GM19455 (cell line): ENCODE measurements around the gene DYSF.

ENCODE experiments used
- ATAC-seq: cut with Tn5 transposase; IDR thresholded peaks from one replicate; pipeline ENCODE4 v1.9.1; 2021; ENCODE audit not compliant: unreplicated experiment

The DYSF gene

GRCh38 chr2:71610671-71611070, 157.3 kb downstream of the DYSF start:
- no peak for ATAC-seq

DNA sequence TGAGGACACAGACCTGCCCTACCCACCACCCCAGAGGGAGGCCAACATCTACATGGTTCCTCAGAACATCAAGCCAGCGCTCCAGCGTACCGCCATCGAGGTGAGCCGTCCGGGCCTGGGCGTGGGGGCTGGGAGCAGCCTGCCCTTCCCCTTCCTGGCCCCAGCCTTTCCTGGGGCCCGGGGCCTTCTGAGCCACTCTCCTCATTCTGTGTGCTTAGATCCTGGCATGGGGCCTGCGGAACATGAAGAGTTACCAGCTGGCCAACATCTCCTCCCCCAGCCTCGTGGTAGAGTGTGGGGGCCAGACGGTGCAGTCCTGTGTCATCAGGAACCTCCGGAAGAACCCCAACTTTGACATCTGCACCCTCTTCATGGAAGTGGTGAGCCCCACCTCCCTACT, 157.9 kb downstream of the DYSF start:
- no peak for ATAC-seq

- ATAC-seq = no peak
Measured at GRCh38 chr2:71611781-71612527, 158.6 kb downstream of the DYSF start.

GRCh38 chr2:71612581-71613402, 159.4 kb downstream of the DYSF start:
- ATAC-seq = no peak

- ATAC-seq = no peak
Measured at GRCh38 chr2:71613403-71613952, 160.1 kb downstream of the DYSF start.

DNA sequence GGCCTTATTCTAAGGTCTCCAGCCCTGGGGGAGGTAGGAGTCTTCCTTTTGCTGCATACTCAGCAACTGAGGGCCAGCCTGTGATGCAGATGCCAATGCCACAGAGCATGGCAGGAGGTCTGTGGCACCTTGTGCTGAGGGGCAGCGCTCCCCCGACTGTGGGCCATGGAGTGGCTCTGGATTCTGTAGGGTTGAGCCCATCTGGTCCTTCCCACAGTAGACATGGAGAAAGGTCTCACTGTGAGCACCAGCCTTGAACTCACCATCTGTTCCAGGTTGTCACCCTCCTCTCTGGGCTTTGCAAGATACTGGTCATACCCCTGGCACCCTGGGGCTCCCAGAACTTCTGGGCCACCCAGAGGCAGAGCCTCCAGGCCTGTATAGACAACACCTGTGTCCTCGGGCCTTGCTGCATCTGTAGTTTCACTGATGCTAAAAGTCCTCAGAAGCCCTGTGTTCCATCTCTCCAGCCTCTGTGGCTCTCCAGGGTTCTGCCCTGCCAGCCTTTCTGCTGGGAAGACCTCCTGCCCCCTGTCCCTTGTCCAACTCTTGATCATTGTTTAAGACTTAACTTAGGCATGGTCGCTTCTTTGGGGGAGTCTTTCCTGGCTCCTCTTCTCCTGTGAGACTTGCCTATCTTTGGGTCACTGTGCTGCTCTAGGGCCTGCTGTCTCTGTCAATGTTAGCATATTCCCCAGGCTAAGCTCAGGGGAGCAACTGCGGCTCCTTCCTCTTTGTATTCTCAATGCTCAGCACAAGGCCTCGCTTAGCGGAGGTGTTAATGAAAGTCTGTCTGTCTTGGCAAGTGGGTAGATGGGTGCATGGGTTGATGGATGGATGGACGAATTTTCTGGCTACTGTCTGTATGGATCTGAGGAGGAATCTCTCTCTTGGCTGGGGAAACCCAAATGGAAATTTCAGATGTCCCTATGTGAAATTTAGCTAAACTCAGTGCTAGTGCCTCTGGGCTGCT, 160.9 kb downstream of the DYSF start:
- no peak for ATAC-seq

- no peak for ATAC-seq
Measured at GRCh38 chr2:71614976-71615766, 161.8 kb downstream of the DYSF start.

GRCh38 chr2:71615767-71616730, 162.7 kb downstream of the DYSF start:
- no peak for ATAC-seq

- no peak for ATAC-seq
Measured at GRCh38 chr2:71617266-71617665, 163.9 kb downstream of the DYSF start.

GRCh38 chr2:71618327-71619113, 165.2 kb downstream of the DYSF start:
- no peak for ATAC-seq

GRCh38 chr2:71619230-71619741, 165.9 kb downstream of the DYSF start:
- ATAC-seq = no peak

DNA sequence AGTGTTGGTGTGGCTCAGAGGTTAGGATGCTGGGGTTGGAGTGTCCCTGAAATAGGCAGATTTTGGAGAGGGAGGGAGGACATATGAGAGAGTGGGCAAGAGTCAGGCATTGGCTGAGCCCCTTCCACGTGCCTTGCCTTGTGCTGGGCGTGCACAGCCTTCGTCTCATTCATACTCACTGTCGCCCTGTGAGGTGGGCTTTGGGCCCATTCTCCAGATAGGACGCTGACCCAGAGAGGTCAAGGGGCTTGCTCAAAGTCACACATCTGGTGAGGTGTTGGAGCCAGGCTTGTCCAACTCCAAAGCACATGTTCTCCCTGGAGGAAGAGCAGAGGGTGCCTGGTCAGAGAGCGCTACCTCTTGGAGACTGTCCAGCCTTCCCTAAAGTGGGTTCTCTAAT, 166.8 kb downstream of the DYSF start:
- no peak for ATAC-seq

GRCh38 chr2:71620851-71621251, 167.5 kb downstream of the DYSF start:
- ATAC-seq = no peak

- ATAC-seq = no peak
Measured at GRCh38 chr2:71629273-71629672, 175.9 kb downstream of the DYSF start.

DNA sequence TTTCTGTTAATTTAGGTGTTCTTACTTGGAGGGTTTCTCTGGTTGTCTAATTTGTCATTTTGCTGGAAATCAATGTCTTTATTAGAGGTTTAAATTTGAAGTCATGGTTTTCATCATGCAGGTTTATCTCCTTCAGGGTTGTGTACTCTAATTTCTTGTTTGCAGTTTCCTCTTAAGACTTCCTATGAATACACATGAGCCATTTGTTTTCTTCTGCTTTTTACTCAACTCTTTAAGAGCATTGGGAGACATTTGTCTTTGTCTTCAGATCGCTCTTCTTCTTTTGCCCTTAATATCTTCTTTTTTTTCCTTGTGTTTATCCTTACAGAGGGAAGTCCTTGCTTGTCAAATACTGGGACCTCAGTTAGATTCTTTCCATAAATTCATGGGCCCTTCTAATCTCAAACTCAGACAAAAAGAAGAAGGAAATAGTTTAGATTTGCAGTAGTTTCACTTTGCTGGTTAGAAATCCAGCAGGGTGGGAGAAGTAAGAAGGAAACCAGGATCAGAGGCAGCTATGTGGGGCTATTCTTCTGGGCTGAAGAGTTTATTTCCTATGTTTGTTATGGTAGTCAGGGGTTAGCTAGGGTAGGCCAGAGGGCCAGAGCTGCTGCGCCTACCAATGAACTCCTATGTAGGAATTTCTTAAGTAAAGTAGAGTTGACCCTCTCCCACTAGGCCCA, 176.6 kb downstream of the DYSF start:
- no peak for ATAC-seq

GRCh38 chr2:71630454-71631328, 177.3 kb downstream of the DYSF start:
- no peak for ATAC-seq
